Osteocyte (in vitro differentiated cells): ENCODE data around the gene EHMT2. TPM values are rescaled to one million over a fixed set of nuclear protein-coding genes. Genes with fewer than 3 reads are reported as not detected.
"Not testable (repeated sequence)": the region's sequence is repeated elsewhere in the genome, so short reads cannot be mapped to it uniquely, and the experiment has no call there.

ENCODE experiments used
- DNase-seq: peaks from one replicate; pipeline ENCODE4 v3.0.0; 2021; ENCODE audit warnings: mixed read lengths; ENCODE audit not compliant: unreplicated experiment; ENCODE audit errors: extremely low spot score
- H3K27ac Mint-ChIP-seq: one replicate; pipeline ENCODE4 v1.8.0; 2021; ENCODE audit warnings: mild to moderate bottlenecking, mixed read lengths; ENCODE audit not compliant: unreplicated experiment
- H3K27me3 Mint-ChIP-seq: one replicate; pipeline ENCODE4 v1.8.0; 2021; ENCODE audit warnings: mixed read lengths; ENCODE audit not compliant: unreplicated experiment
- H3K36me3 Mint-ChIP-seq: one replicate; pipeline ENCODE4 v1.8.0; 2021; ENCODE audit warnings: mixed read lengths; ENCODE audit not compliant: unreplicated experiment
- H3K4me1 Mint-ChIP-seq: one replicate; pipeline ENCODE4 v1.8.0; 2021; ENCODE audit warnings: mixed read lengths; ENCODE audit not compliant: unreplicated experiment
- H3K4me3 Mint-ChIP-seq: one replicate; pipeline ENCODE4 v1.8.0; 2021; ENCODE audit warnings: mild to moderate bottlenecking, moderate library complexity, mixed read lengths; ENCODE audit not compliant: unreplicated experiment
- H3K9me3 Mint-ChIP-seq: one replicate; pipeline ENCODE4 v1.8.0; 2021; ENCODE audit warnings: mixed read lengths; ENCODE audit not compliant: unreplicated experiment
- total RNA-seq: library from RNA; stranded (reverse); gene quantifications from 2 replicates; pipeline ENCODE4 v1.2.1, GENCODE V29; 2021
- TF ChIP-seq, protein P1 (sequence below): fragments of 200-600 bp; sonication (generic); IDR thresholded peaks from 2 replicates; pipeline ENCODE4 v1.5.0; 2021; ENCODE audit warnings: antibody characterized with exemption, mild to moderate bottlenecking, moderate library complexity

Gene EHMT2
- total RNA-seq, 1 donor from 2014 or later: 62.4 TPM

DNA sequence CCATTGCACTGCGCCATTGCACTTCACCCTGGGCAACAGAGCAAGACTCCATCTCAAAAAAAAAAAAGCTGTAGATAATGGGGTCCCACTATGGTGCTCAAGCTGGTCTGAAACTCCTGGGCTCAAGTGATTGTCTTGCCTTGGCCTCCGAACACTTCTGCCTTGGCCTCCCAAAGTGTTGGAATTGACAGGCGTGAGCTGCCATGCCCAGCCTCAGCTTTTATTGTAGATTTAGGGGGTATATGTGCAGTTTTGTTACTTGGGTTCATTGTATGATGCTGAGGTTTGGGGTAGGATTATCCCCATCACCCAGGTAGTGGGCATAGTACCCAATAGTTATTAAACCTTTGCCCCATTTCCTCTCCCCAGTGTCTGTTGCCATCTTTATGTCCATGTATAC is 58.5 kb downstream of the EHMT2 start:
- no peak overlapping the region for H3K4me3 Mint-ChIP-seq

DNA sequence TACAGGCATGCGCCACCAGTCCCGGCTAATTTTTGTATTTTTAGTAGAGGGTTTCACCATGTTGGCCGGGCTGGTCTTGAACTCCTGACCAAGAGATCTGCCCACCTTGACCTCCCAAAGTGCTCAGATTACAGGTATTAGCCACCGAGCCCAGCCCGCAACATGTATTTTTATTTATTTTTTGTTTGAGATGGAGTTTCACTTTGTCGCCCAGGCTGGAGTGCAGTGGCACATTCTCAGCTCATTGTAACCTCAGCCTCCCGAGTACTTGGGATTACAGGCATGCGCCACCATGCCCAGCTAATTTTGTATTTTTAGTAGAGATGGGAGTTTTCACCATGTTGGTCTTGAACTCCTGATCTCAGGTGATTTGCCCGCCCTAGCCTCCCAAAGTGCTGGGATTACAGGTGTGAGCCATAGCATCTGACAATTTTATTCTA is 59.4 kb downstream of the EHMT2 start:
- peaks cover 42% of the 10 kb centered on the region for H3K4me1 Mint-ChIP-seq
- H3K36me3 Mint-ChIP-seq: peaks cover 38% of the 10 kb centered on the region
- H3K4me3 Mint-ChIP-seq: peak overlapping the region; percentile 98
- not testable (repeated sequence) for H3K27ac Mint-ChIP-seq, H3K9me3 Mint-ChIP-seq, H3K27me3 Mint-ChIP-seq, DNase-seq

More for the DNA sequence above, 58.5 kb downstream of the EHMT2 start:
- peak overlapping the region; percentile 23 for H3K27ac Mint-ChIP-seq
- TF ChIP-seq, protein P1, sequence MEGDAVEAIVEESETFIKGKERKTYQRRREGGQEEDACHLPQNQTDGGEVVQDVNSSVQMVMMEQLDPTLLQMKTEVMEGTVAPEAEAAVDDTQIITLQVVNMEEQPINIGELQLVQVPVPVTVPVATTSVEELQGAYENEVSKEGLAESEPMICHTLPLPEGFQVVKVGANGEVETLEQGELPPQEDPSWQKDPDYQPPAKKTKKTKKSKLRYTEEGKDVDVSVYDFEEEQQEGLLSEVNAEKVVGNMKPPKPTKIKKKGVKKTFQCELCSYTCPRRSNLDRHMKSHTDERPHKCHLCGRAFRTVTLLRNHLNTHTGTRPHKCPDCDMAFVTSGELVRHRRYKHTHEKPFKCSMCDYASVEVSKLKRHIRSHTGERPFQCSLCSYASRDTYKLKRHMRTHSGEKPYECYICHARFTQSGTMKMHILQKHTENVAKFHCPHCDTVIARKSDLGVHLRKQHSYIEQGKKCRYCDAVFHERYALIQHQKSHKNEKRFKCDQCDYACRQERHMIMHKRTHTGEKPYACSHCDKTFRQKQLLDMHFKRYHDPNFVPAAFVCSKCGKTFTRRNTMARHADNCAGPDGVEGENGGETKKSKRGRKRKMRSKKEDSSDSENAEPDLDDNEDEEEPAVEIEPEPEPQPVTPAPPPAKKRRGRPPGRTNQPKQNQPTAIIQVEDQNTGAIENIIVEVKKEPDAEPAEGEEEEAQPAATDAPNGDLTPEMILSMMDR: no peak
- H3K9me3 Mint-ChIP-seq: no peaks in the 10 kb centered on the region
- no peak for DNase-seq
- no peaks in the 10 kb centered on the region for H3K27me3 Mint-ChIP-seq
- peaks cover 42% of the 10 kb centered on the region for H3K4me1 Mint-ChIP-seq
- peaks cover 38% of the 10 kb centered on the region for H3K36me3 Mint-ChIP-seq

DNA sequence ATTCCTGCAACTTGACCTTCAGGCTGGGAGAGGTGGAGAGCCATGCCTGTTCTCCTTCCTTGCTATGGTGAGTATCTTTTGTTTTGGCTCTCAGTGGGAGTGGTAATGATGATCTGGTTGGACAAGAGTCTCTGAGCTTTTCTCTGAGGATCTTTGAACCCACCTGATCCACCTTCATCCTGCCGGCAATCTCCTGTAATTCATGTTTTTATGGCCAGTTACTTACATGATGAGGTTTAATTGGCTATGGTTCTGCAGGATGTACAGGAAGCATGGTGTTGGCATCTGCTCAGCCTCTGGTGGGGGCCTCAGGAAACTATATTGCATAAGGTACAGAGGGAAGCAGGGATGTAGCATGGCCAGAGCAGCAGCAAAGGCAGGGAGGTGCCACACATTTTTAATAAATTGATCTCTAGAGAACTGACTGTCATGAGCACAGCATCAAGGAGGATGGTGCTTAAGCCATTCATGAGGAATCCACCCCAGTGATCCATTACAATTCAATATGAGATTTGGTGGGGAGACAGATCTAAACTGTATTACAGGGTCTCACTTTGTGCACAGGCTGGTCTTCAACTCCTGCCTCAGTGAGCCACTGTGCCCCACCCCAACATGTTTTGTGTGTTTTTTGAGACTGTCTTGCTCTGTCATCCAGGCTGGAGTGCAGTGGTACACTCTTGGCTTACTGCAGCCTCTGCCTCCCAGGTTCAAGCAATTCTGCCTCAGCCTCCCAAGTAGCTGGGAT is 60.0 kb downstream of the EHMT2 start:
- H3K36me3 Mint-ChIP-seq: peaks cover 38% of the 10 kb centered on the region
- no peaks in the 10 kb centered on the region for H3K27me3 Mint-ChIP-seq
- peak overlapping the region; percentile 98 for H3K4me3 Mint-ChIP-seq
- TF ChIP-seq, protein P1: no peak
- peaks cover 42% of the 10 kb centered on the region for H3K4me1 Mint-ChIP-seq
- no peak for DNase-seq
- H3K9me3 Mint-ChIP-seq: no peaks in the 10 kb centered on the region
- H3K27ac Mint-ChIP-seq: peak overlapping the region; percentile 99

DNA sequence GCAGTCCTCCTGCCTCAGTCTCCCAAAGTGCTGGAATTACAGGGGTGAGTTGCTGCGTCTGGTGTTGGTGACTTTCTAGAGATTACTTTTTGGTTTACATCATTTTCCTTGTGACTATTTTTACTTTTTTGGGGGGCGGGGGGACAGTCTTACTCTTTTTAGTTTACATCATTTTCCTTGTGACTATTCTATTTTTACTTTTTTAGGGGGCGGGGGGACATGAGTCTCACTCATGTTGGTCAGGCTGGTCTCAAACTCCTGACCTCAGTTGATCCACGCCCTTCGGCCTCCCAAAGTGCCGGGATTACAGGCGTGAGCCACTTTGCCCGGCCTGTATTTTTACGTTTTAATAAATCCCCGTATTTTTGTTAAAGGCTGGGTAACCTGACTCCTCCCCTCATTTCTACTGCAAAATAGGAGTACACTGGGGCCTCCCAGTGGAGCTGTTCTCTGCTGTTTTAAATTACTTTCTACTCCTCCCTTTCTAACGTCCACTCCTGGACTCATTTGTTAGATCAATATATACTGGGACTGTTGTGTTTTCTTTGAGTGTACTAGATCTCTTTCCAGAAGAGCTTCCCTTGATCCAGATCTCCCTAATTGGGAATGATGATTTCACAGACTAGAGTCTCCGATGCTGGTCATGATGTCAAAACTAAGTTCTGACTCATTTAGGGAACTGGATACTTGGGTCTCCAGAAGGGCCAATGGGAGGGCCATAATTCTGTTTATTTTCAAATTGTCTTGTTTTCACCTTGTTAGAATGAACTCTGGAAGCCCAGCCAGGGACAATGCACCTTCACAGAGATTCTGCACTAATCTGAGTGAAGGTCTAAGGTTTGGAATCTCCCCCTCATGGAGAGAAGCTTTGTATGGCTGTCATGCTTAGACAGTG is 60.8 kb downstream of the EHMT2 start:
- TF ChIP-seq, protein P1: peak; percentile 29
- H3K36me3 Mint-ChIP-seq: peaks cover 37% of the 10 kb centered on the region
- H3K4me3 Mint-ChIP-seq: peak overlapping the region; percentile 98
- H3K27ac Mint-ChIP-seq: peak overlapping the region; percentile 99
- H3K4me1 Mint-ChIP-seq: peaks cover 42% of the 10 kb centered on the region
- DNase-seq: no peak
- no peaks in the 10 kb centered on the region for H3K27me3 Mint-ChIP-seq
- H3K9me3 Mint-ChIP-seq: no peaks in the 10 kb centered on the region

DNA sequence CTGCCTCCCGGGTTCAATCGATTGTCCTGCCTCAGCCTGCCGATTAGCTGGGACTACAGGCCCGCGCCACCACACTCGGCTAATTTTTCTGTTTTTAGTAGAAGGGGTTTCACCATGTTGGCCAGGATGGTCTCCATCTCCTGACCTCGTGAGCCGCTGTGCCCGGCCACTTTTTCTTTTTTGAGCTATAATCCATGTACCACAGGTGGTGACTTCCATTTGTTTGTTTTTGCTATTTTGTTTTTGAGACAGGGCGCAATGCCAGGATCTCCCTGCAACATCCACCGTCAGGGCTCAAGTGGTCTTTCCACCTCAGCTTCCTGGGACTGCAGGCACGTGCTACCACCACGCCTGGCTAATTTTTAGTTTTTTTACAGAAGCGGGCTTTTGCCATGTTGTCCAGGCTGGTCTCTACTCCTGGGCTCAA is 61.4 kb downstream of the EHMT2 start:
- no peaks in the 10 kb centered on the region for H3K9me3 Mint-ChIP-seq
- TF ChIP-seq, protein P1: no peak
- no peaks in the 10 kb centered on the region for H3K27me3 Mint-ChIP-seq
- H3K36me3 Mint-ChIP-seq: peaks cover 33% of the 10 kb centered on the region
- H3K4me1 Mint-ChIP-seq: peaks cover 45% of the 10 kb centered on the region
- H3K27ac Mint-ChIP-seq: peak overlapping the region; percentile 99
- no peak for DNase-seq
- H3K4me3 Mint-ChIP-seq: peak overlapping the region; percentile 98
